HCEC 1CT (cell line): Measurements from ENCODE around the gene MMEL1.
"Not testable (repeated sequence)": the region's sequence is repeated elsewhere in the genome, so short reads cannot be mapped to it uniquely, and the experiment has no call there.

Source experiments
- DNase-seq: peaks from one replicate; pipeline ENCODE4 v3.0.0-alpha.2; 2017

The MMEL1 gene

GRCh38 chr1:2554621-2555387 is 78.0 kb downstream of the MMEL1 start:
- DNase-seq, result no peak

GRCh38 chr1:2553871-2554620 is 78.8 kb downstream of the MMEL1 start:
- DNase-seq, result no peak

GRCh38 chr1:2553076-2553475 is 79.7 kb downstream of the MMEL1 start:
- DNase-seq, result not testable (repeated sequence)

- DNase-seq, result no peak
Observed at GRCh38 chr1:2552189-2552588, 80.6 kb downstream of the MMEL1 start.

GRCh38 chr1:2551544-2551943 is 81.3 kb downstream of the MMEL1 start:
- DNase-seq, result not testable (repeated sequence)

- DNase-seq, result not testable (repeated sequence)
Observed at GRCh38 chr1:2550309-2550861, 82.4 kb downstream of the MMEL1 start.

GRCh38 chr1:2549367-2550029 is 83.3 kb downstream of the MMEL1 start:
- DNase-seq, result not testable (repeated sequence)

GRCh38 chr1:2548068-2548589 is 84.7 kb downstream of the MMEL1 start:
- peak; percentile 41 for DNase-seq

GRCh38 chr1:2547210-2548067 is 85.4 kb downstream of the MMEL1 start:
- DNase-seq, result no peak

- DNase-seq, result peak; percentile 60
Observed at GRCh38 chr1:2546515-2547209, 86.2 kb downstream of the MMEL1 start.

- peak; percentile 75 for DNase-seq
Observed at GRCh38 chr1:2545754-2546514, 86.9 kb downstream of the MMEL1 start.

GRCh38 chr1:2544875-2545640 is 87.8 kb downstream of the MMEL1 start:
- DNase-seq, result no peak

- no peak for DNase-seq
Observed at GRCh38 chr1:2544093-2544874, 88.5 kb downstream of the MMEL1 start.

- no peak for DNase-seq
Observed at GRCh38 chr1:2543543-2544092, 89.2 kb downstream of the MMEL1 start.

GRCh38 chr1:2542246-2542915 is 90.4 kb downstream of the MMEL1 start:
- DNase-seq, result no peak

GRCh38 chr1:2541619-2542245 is 91.1 kb downstream of the MMEL1 start:
- DNase-seq, result no peak

- DNase-seq, result no peak
Observed at GRCh38 chr1:2540816-2541492, 91.9 kb downstream of the MMEL1 start.
